Prostate gland (tissue), 2 donors: ENCODE data around the gene NLN. TPM values are rescaled to one million over a fixed set of nuclear protein-coding genes. Genes with fewer than 3 reads are reported as not detected.

Experiments
- DNase-seq: peaks from one replicate; pipeline ENCODE4 v3.0.0-alpha.2; 2019; ENCODE audit warnings: low spot score
- H3K27ac ChIP-seq, 2 donors: fragments of 200-600 bp; sonication (generic); 2 replicates each; pipeline ENCODE4 v1.5.1; 2017 to 2019
- H3K27me3 ChIP-seq: fragments of 200-600 bp; sonication (generic); replicated peaks from 2 replicates; pipeline ENCODE4 v1.5.1; 2019; ENCODE audit not compliant: insufficient read depth
- H3K36me3 ChIP-seq, 2 donors: fragments of 200-600 bp; sonication (generic); 1 replicate in 1 of 2; 2 replicates in 1 of 2; pipeline versions ENCODE4 v1.5.1 to v1.8.1; 2017 to 2019
- H3K4me1 ChIP-seq: fragments of 200-600 bp; sonication (generic); replicated peaks from 2 replicates; pipeline ENCODE4 v1.5.1; 2019
- H3K4me3 ChIP-seq, 2 donors: fragments of 200-600 bp; sonication (generic); 2 replicates each; pipeline ENCODE4 v1.5.1; 2017 to 2019
- H3K9me3 ChIP-seq: fragments of 200-600 bp; sonication (generic); 2 replicates; pipeline ENCODE4 v1.5.1; 2017
- CTCF ChIP-seq, 4 experiments: fragments of 200-600 bp in 2 of 4; fragments of 450-650 bp in 2 of 4; sonication (generic) in 2 of 4; IDR thresholded peaks; 1 replicate in 3 of 4; 2 replicates in 1 of 4; pipeline ENCODE4 v1.5.1; 2016 to 2019; ENCODE audit warnings: antibody characterized with exemption in 4 of 4, mild to moderate bottlenecking in 2 of 4, moderate library complexity in 2 of 4
- POLR2A ChIP-seq: fragments of 450-650 bp; IDR thresholded peaks from one replicate; pipeline ENCODE4 v1.6.1; 2016; ENCODE audit warnings: antibody characterized with exemption, mild to moderate bottlenecking
- POLR2AphosphoS5 ChIP-seq: sonication (generic); formaldehyde crosslinking; IDR thresholded peaks from one replicate; pipeline ENCODE4 v1.6.1; 2017; ENCODE audit warnings: antibody characterized with exemption
- WGBS: methylation state at CpG from one replicate; pipeline ENCODE4 v1.1.5; 2018; 5-methylcytosine and 5-hydroxymethylcytosine counted together
- intact Hi-C: fragments of 100-400 bp; cut with DNase I; formaldehyde crosslinking; loops from one replicate; pipeline ENCODE4 v1.14.2; 2022
- total RNA-seq, 2 donors: library from RNA; depleted of rRNA; stranded (reverse); fragments of >200 nt; gene quantifications; one replicate each; pipeline ENCODE4 v1.1.0, GENCODE V29; 2016

NLN gene
- total RNA-seq, 2 donors from 2014 or later, result 10.0 to 10.8 TPM

GRCh38 chr5:65704621-65705239 is 17.3 kb upstream of the NLN start:
- TF ChIP-seq POLR2AphosphoS5, result no peak
- no peak for TF ChIP-seq CTCF (IDR thresholded peaks at IDR 0.05)
- TF ChIP-seq POLR2A, result no peak
- Histone ChIP-seq H3K9me3 (no peaks in the 10 kb centered on the region), H3K27me3 (no peaks in the 10 kb centered on the region), H3K36me3 (no peaks in the 10 kb centered on the region), H3K4me3 (no peak overlapping the region), H3K4me1 (no peaks in the 10 kb centered on the region), H3K27ac (no peak overlapping the region)
- no peak for DNase-seq
- 67% methylated on average over 2 of the region's 2 CpGs for WGBS
- intact Hi-C loops, result no loop called here

GRCh38 chr5:65707663-65708062 is 14.3 kb upstream of the NLN start:
- H3K9me3 ChIP-seq, result no peaks in the 10 kb centered on the region
- no peaks in the 10 kb centered on the region for H3K27me3 ChIP-seq
- no peak for DNase-seq
- 98% methylated on average over 4 of the region's 4 CpGs for WGBS
- TF ChIP-seq POLR2AphosphoS5 (no peak), POLR2A (no peak), CTCF (IDR thresholded peaks at IDR 0.05) (no peak)
- intact Hi-C loops, result no loop called here
- no peak overlapping the region for H3K27ac ChIP-seq
- no peaks in the 10 kb centered on the region for H3K36me3 ChIP-seq
- no peak overlapping the region for H3K4me3 ChIP-seq
- no peaks in the 10 kb centered on the region for H3K4me1 ChIP-seq

- no peaks in the 10 kb centered on the region for H3K27me3 ChIP-seq
- no peaks in the 10 kb centered on the region for H3K9me3 ChIP-seq
- no peak overlapping the region for H3K4me3 ChIP-seq
- WGBS, result 92% methylated on average over 4 of the region's 4 CpGs
- intact Hi-C loops, result no loop called here
- H3K36me3 ChIP-seq, result no peaks in the 10 kb centered on the region
- no peak for TF ChIP-seq CTCF (IDR thresholded peaks at IDR 0.05)
- TF ChIP-seq POLR2AphosphoS5, result no peak
- no peaks in the 10 kb centered on the region for H3K4me1 ChIP-seq
- DNase-seq, result no peak
- no peak overlapping the region for H3K27ac ChIP-seq
Measured at GRCh38 chr5:65708145-65708544, 13.9 kb upstream of the NLN start.

GRCh38 chr5:65718576-65719310 is 3.3 kb upstream of the NLN start:
- Histone ChIP-seq H3K4me3 (no peak overlapping the region), H3K36me3 (no peaks in the 10 kb centered on the region), H3K27me3 (no peaks in the 10 kb centered on the region), H3K27ac (no peak overlapping the region), H3K4me1 (peaks cover 3% of the 10 kb centered on the region), H3K9me3 (no peaks in the 10 kb centered on the region)
- no peak for DNase-seq
- TF ChIP-seq POLR2A (no peak), POLR2AphosphoS5 (no peak), CTCF (IDR thresholded peaks at IDR 0.05) (no peak)
- intact Hi-C loops, result no loop called here
